Astrocyte of the spinal cord (primary cell): ENCODE measurements around the gene ADGRV1.

Experiments
- DNase-seq: peaks from one replicate; pipeline ENCODE4 v3.0.0; 2011; ENCODE audit warnings: low read depth, low spot score
- H3K4me3 ChIP-seq: 2 replicates; pipeline ENCODE4 v1.5.1; 2011; ENCODE audit warnings: low read depth, mild to moderate bottlenecking, low read length, moderate library complexity
- in situ Hi-C: cut with HindIII; loops from 2 replicates; pipeline ENCODE4 v1.10.0; 2017; ENCODE audit warnings: low sequenced_read_pairs
- TF ChIP-seq, protein P1 (sequence below): IDR thresholded peaks from 2 replicates; pipeline ENCODE4 v1.5.1; 2012; ENCODE audit warnings: low read depth, mild to moderate bottlenecking, low read length, inconsistent platforms

Gene ADGRV1

DNA sequence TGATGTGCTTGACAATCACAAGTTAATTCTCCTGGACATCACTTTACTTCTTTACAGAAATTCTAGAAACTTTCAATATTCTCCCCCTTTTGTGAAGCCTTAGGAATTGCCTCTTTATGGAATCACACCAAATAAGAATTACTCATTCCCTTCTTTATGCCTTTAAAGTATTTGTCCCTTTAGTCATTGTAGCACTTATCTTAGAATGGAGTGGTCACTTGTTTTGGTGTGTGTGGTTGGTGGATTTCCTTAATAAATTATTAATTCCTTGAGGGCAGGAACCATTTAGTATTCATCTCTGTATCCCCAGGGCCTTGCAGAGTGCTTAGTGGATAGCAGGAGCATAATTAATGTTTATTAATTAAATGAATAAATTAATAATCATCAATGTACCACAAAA, 517.5 kb downstream of the ADGRV1 start:
- in situ Hi-C loops = no loop called here
- H3K4me3 ChIP-seq = no peak overlapping the region
- no peak for DNase-seq
- TF ChIP-seq, protein P1, sequence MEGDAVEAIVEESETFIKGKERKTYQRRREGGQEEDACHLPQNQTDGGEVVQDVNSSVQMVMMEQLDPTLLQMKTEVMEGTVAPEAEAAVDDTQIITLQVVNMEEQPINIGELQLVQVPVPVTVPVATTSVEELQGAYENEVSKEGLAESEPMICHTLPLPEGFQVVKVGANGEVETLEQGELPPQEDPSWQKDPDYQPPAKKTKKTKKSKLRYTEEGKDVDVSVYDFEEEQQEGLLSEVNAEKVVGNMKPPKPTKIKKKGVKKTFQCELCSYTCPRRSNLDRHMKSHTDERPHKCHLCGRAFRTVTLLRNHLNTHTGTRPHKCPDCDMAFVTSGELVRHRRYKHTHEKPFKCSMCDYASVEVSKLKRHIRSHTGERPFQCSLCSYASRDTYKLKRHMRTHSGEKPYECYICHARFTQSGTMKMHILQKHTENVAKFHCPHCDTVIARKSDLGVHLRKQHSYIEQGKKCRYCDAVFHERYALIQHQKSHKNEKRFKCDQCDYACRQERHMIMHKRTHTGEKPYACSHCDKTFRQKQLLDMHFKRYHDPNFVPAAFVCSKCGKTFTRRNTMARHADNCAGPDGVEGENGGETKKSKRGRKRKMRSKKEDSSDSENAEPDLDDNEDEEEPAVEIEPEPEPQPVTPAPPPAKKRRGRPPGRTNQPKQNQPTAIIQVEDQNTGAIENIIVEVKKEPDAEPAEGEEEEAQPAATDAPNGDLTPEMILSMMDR = no peak

DNA sequence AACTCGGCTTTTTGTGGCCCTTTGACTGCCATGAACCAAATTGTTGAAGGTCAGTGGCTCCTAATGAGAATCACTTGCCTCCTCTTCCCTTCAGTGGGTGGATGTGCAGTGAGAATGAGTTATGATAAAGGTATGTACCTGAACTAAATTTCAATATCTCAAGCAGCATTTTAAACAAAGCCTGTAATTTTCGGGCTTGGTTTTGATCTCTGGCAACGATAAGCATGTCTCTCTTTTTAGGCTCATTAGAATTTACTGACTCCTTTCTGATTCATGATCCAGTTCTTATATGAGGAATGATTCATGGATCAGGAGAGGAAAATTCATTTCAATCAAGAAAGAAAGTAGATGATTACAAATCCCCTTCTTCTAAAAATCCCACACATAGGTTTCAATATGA, 519.0 kb downstream of the ADGRV1 start:
- TF ChIP-seq, protein P1 = no peak
- no peak overlapping the region for H3K4me3 ChIP-seq
- DNase-seq = no peak
- in situ Hi-C loops = no loop called here

- in situ Hi-C loops = no loop called here
- peak; percentile 29 for DNase-seq
Observed at GRCh38 chr5:91079037-91079436, 520.4 kb downstream of the ADGRV1 start.

DNA sequence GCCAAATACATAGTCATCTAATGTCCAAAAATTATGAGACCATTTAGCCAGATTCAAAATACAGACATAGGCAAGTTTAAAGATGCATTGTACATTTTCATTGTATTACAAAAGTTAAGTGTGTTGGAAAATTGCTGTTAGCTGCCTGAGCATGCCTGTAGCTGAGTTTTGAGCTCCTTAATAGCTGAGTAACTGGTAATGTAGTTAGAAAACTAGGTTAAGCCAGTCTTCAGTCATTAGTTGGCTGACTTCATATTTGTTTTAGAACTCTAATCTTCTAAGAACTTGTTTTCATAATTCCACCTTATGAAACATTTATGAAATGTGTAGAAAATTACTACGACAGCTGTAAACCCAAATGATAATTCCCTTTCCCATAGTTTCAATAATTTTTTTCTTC, 531.2 kb downstream of the ADGRV1 start:
- no peak for DNase-seq
- TF ChIP-seq, protein P1 = no peak
- in situ Hi-C loops = no loop called here
- H3K4me3 ChIP-seq = no peak overlapping the region

More at GRCh38 chr5:91079037-91079436, 520.4 kb downstream of the ADGRV1 start:
- no peak overlapping the region for H3K4me3 ChIP-seq
- TF ChIP-seq, protein P1 = no peak

DNA sequence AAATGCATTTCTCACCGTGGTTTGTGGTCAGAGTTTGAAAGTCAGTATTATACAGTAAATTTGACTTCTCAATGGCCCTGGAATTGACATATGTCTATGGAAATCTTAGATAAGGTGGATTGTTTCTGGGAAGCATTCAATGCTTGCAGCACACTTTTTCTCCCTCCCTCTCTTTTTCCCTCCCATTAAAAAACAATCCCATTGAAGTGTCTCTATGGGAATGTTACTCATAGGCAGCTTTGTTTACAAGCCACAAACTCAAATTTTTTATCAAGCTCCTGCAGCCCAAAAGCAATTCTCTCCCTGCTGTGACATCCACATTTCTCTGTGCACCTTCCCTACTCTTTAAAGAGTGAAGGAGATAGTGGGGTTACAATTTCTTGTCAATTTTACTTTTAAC, 532.4 kb downstream of the ADGRV1 start:
- no peak for DNase-seq
- TF ChIP-seq, protein P1 = no peak
- in situ Hi-C loops = no loop called here
- H3K4me3 ChIP-seq = no peak overlapping the region

GRCh38 chr5:91091471-91092234, 533.1 kb downstream of the ADGRV1 start:
- in situ Hi-C loops = no loop called here

More at GRCh38 chr5:91091471-91092234, 533.1 kb downstream of the ADGRV1 start:
- TF ChIP-seq, protein P1 = no peak
- H3K4me3 ChIP-seq = no peak overlapping the region
- no peak for DNase-seq
